GM23338 (cell line): Measurements from ENCODE around the gene AFF3. TPM values are rescaled to one million over a fixed set of nuclear protein-coding genes. Genes with fewer than 3 reads are reported as not detected.

Experiments used
- ATAC-seq: fragments of 200-7000 bp; cut with Tn5 transposase; 3 replicates; pipeline ENCODE4 v1.9.1; 2020
- DNase-seq: peaks from one replicate; pipeline ENCODE4 v3.0.0-alpha.2; 2015; ENCODE audit warnings: low spot score
- H2AFZ ChIP-seq: fragments of 200-600 bp; sonication (generic); 2 replicates; pipeline ENCODE4 v1.8.0; 2016; ENCODE audit warnings: antibody characterized with exemption, mild to moderate bottlenecking, moderate library complexity
- H3F3A ChIP-seq: fragments of 200-600 bp; sonication (generic); replicated peaks from 2 replicates; pipeline ENCODE4 v1.8.0; 2017; ENCODE audit warnings: antibody characterized with exemption, mixed run types, low read depth
- H3K27ac ChIP-seq: fragments of 200-600 bp; sonication (generic); 2 replicates; pipeline ENCODE4 v1.6.1; 2016; ENCODE audit warnings: low read depth
- H3K27me3 ChIP-seq: fragments of 200-600 bp; sonication (generic); 2 replicates; pipeline ENCODE4 v1.8.0; 2016; ENCODE audit warnings: mild to moderate bottlenecking, mixed run types, moderate library complexity; ENCODE audit not compliant: insufficient read depth
- H3K36me3 ChIP-seq: fragments of 200-600 bp; sonication (generic); 2 replicates; pipeline ENCODE4 v1.8.0; 2016; ENCODE audit warnings: mild to moderate bottlenecking; ENCODE audit not compliant: insufficient read depth
- H3K4me1 ChIP-seq: fragments of 200-600 bp; sonication (generic); 2 replicates; pipeline ENCODE4 v1.8.0; 2016; ENCODE audit warnings: mild to moderate bottlenecking, moderate library complexity; ENCODE audit not compliant: insufficient read depth
- H3K4me2 ChIP-seq: fragments of 200-600 bp; sonication (generic); 2 replicates; pipeline ENCODE4 v1.7.1; 2017; ENCODE audit warnings: mixed run types
- H3K4me3 ChIP-seq: fragments of 200-600 bp; sonication (generic); 2 replicates; pipeline ENCODE4 v1.6.1; 2016; ENCODE audit warnings: mixed run types
- H3K79me2 ChIP-seq: fragments of 200-600 bp; sonication (generic); replicated peaks from 2 replicates; pipeline ENCODE4 v1.8.0; 2017; ENCODE audit warnings: mild to moderate bottlenecking; ENCODE audit not compliant: insufficient read depth
- H3K9me2 ChIP-seq: fragments of 200-600 bp; sonication (generic); 2 replicates; pipeline ENCODE4 v1.8.0; 2017; ENCODE audit not compliant: insufficient read depth
- H4K20me1 ChIP-seq: fragments of 200-600 bp; sonication (generic); replicated peaks from 2 replicates; pipeline ENCODE4 v1.8.0; 2017; ENCODE audit warnings: mild to moderate bottlenecking; ENCODE audit not compliant: insufficient read depth
- H3K27ac Mint-ChIP-seq: 2 replicates; pipeline ENCODE4 v1.8.0; 2020; ENCODE audit warnings: inconsistent platforms, mild to moderate bottlenecking, moderate library complexity, mixed read lengths
- H3K27me3 Mint-ChIP-seq: 3 replicates; pipeline ENCODE4 v1.8.0; 2022; ENCODE audit warnings: low read depth, mild to moderate bottlenecking, moderate library complexity, mixed read lengths, inconsistent platforms; ENCODE audit not compliant: insufficient read depth, poor library complexity
- H3K36me3 Mint-ChIP-seq: 3 replicates; pipeline ENCODE4 v1.8.0; 2021; ENCODE audit warnings: low read depth, mild to moderate bottlenecking, inconsistent platforms, moderate library complexity, mixed read lengths
- H3K4me1 Mint-ChIP-seq: 3 replicates; pipeline ENCODE4 v1.8.0; 2020; ENCODE audit warnings: mild to moderate bottlenecking, inconsistent platforms, mixed read lengths
- H3K4me3 Mint-ChIP-seq: 3 replicates; pipeline ENCODE4 v1.8.0; 2021; ENCODE audit warnings: moderate library complexity, mild to moderate bottlenecking, inconsistent platforms, mixed read lengths
- H3K9me3 Mint-ChIP-seq: 3 replicates; pipeline ENCODE4 v1.8.0; 2020; ENCODE audit warnings: moderate library complexity, mild to moderate bottlenecking, inconsistent platforms, mixed read lengths
- EZH2 ChIP-seq: fragments of 200-600 bp; sonication (generic); IDR thresholded peaks from one replicate; pipeline ENCODE4 v1.8.0; 2017; ENCODE audit warnings: antibody characterized with exemption, mild to moderate bottlenecking, low read depth; ENCODE audit not compliant: unreplicated experiment
- EZH2phosphoT487 ChIP-seq: fragments of 200-600 bp; sonication (generic); IDR thresholded peaks from one replicate; pipeline ENCODE4 v1.8.1; 2018; ENCODE audit warnings: antibody characterized with exemption; ENCODE audit not compliant: unreplicated experiment
- ZNF114 ChIP-seq: fragments of 250-450 bp; sonication (Bioruptor Pico); IDR thresholded peaks from 2 replicates; pipeline ENCODE4 v1.5.0; 2020; ENCODE audit warnings: mild to moderate bottlenecking, moderate library complexity
- polyA plus RNA-seq: library from polyadenylated mRNA; unstranded; fragments of >200 nt; fragmentation: Nextera tagmentation; extraction: Ambion mirVana; gene quantifications from 2 replicates; pipeline ENCODE4 v1.2.1, GENCODE V29; 2016
- total RNA-seq: library from RNA; depleted of rRNA; stranded (reverse); fragments of >200 nt; shearing (Covaris generic); gene quantifications from 2 replicates; pipeline ENCODE4 v1.2.3, GENCODE V29; 2014
- TF ChIP-seq, protein P1 (sequence below), 2 experiments: fragments of 200-600 bp in 1 of 2; sonication (generic) in 1 of 2; conservative IDR thresholded peaks; 2 replicates each; pipeline versions ENCODE4 v1.5.1 to v1.6.1; 2016 to 2017; ENCODE audit warnings: antibody characterized with exemption in 2 of 2, low read depth in 2 of 2, mild to moderate bottlenecking in 2 of 2, moderate library complexity in 1 of 2
- TF ChIP-seq, protein P2 (sequence below): IDR thresholded peaks from one replicate; pipeline ENCODE4 v1.6.1; 2018; ENCODE audit warnings: antibody characterized with exemption; ENCODE audit not compliant: unreplicated experiment
- TF ChIP-seq, protein P3 (sequence below): fragments of 250-450 bp; sonication (Bioruptor Pico); IDR thresholded peaks from 2 replicates; pipeline ENCODE4 v1.5.0; 2020; ENCODE audit warnings: mild to moderate bottlenecking, moderate library complexity
- TF ChIP-seq, protein P4 (sequence below): IDR thresholded peaks from 2 replicates; pipeline ENCODE4 v1.6.1; 2016; ENCODE audit warnings: antibody characterized with exemption

AFF3 gene
- total and polyA plus RNA-seq, 2 experiments from 2014 or later, result 0.73 to 1.4 TPM

DNA sequence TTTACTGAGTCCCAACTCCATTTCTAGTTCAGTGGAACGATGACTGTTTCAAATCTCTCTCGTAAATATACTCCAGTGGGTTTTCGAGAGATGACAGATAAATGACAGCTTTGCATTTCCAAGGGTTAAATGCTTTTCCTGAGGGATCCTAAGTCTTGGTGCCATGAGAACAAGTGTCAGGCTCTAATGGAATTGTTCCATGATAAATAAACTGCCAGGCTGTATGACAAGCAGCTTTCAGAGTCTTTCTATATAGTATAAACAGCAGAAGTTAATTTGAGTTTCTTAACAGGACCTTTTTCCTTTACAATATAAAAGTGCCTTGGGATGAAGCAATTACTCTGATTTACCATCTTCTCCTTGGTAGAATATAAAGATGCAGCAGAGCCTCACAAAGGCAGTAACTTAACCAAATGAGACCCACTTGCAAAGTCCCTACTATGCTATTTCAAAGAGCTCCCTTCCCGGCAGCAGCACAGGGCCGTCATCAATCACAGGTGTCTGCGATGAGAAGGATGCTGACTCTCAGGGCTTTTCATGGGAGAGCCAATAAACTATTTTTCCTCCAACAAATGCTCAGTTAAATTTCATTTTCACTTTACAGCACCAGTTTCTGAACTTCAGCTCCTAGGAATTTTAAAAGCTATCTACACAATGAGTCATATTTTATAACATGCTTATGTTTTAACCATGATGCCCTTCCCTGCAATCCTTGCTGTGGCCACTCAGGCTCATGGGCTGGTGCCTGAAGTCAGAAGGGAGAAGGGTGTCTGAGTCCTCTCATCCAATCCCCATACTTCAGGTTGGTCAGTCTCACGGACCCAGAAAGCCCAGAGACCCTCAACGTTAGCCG lies 123.8 kb downstream of the AFF3 start:
- no peak for ATAC-seq
- H3K9me2 ChIP-seq, result no peaks in the 10 kb centered on the region
- H3F3A ChIP-seq, result no peaks in the 10 kb centered on the region
- H3K27me3 ChIP-seq, result no peaks in the 10 kb centered on the region
- no peaks in the 10 kb centered on the region for H3K79me2 ChIP-seq
- no peak overlapping the region for H3K27ac Mint-ChIP-seq
- no peak for DNase-seq
- no peaks in the 10 kb centered on the region for H3K36me3 ChIP-seq
- H3K27me3 Mint-ChIP-seq, result peaks cover 7% of the 10 kb centered on the region
- H2AFZ ChIP-seq, result no peak overlapping the region
- no peak overlapping the region for H3K4me2 ChIP-seq
- H4K20me1 ChIP-seq, result no peaks in the 10 kb centered on the region
- H3K4me1 Mint-ChIP-seq, result peaks cover 5% of the 10 kb centered on the region; the same call in 2 of the 3 replicates
- H3K4me3 Mint-ChIP-seq, result no peak overlapping the region
- TF ChIP-seq, protein P1, sequence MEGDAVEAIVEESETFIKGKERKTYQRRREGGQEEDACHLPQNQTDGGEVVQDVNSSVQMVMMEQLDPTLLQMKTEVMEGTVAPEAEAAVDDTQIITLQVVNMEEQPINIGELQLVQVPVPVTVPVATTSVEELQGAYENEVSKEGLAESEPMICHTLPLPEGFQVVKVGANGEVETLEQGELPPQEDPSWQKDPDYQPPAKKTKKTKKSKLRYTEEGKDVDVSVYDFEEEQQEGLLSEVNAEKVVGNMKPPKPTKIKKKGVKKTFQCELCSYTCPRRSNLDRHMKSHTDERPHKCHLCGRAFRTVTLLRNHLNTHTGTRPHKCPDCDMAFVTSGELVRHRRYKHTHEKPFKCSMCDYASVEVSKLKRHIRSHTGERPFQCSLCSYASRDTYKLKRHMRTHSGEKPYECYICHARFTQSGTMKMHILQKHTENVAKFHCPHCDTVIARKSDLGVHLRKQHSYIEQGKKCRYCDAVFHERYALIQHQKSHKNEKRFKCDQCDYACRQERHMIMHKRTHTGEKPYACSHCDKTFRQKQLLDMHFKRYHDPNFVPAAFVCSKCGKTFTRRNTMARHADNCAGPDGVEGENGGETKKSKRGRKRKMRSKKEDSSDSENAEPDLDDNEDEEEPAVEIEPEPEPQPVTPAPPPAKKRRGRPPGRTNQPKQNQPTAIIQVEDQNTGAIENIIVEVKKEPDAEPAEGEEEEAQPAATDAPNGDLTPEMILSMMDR (conservative IDR thresholded peaks at IDR 0.05; ENCODE audit: low read depth in 2 of 2), result no peak
- TF ChIP-seq ZNF114 (CRISPR knock-in tag) (no peak), EZH2phosphoT487 (no peak), EZH2 (no peak)
- TF ChIP-seq, protein P2, sequence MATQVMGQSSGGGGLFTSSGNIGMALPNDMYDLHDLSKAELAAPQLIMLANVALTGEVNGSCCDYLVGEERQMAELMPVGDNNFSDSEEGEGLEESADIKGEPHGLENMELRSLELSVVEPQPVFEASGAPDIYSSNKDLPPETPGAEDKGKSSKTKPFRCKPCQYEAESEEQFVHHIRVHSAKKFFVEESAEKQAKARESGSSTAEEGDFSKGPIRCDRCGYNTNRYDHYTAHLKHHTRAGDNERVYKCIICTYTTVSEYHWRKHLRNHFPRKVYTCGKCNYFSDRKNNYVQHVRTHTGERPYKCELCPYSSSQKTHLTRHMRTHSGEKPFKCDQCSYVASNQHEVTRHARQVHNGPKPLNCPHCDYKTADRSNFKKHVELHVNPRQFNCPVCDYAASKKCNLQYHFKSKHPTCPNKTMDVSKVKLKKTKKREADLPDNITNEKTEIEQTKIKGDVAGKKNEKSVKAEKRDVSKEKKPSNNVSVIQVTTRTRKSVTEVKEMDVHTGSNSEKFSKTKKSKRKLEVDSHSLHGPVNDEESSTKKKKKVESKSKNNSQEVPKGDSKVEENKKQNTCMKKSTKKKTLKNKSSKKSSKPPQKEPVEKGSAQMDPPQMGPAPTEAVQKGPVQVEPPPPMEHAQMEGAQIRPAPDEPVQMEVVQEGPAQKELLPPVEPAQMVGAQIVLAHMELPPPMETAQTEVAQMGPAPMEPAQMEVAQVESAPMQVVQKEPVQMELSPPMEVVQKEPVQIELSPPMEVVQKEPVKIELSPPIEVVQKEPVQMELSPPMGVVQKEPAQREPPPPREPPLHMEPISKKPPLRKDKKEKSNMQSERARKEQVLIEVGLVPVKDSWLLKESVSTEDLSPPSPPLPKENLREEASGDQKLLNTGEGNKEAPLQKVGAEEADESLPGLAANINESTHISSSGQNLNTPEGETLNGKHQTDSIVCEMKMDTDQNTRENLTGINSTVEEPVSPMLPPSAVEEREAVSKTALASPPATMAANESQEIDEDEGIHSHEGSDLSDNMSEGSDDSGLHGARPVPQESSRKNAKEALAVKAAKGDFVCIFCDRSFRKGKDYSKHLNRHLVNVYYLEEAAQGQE, result no peak
- TF ChIP-seq, protein P3, sequence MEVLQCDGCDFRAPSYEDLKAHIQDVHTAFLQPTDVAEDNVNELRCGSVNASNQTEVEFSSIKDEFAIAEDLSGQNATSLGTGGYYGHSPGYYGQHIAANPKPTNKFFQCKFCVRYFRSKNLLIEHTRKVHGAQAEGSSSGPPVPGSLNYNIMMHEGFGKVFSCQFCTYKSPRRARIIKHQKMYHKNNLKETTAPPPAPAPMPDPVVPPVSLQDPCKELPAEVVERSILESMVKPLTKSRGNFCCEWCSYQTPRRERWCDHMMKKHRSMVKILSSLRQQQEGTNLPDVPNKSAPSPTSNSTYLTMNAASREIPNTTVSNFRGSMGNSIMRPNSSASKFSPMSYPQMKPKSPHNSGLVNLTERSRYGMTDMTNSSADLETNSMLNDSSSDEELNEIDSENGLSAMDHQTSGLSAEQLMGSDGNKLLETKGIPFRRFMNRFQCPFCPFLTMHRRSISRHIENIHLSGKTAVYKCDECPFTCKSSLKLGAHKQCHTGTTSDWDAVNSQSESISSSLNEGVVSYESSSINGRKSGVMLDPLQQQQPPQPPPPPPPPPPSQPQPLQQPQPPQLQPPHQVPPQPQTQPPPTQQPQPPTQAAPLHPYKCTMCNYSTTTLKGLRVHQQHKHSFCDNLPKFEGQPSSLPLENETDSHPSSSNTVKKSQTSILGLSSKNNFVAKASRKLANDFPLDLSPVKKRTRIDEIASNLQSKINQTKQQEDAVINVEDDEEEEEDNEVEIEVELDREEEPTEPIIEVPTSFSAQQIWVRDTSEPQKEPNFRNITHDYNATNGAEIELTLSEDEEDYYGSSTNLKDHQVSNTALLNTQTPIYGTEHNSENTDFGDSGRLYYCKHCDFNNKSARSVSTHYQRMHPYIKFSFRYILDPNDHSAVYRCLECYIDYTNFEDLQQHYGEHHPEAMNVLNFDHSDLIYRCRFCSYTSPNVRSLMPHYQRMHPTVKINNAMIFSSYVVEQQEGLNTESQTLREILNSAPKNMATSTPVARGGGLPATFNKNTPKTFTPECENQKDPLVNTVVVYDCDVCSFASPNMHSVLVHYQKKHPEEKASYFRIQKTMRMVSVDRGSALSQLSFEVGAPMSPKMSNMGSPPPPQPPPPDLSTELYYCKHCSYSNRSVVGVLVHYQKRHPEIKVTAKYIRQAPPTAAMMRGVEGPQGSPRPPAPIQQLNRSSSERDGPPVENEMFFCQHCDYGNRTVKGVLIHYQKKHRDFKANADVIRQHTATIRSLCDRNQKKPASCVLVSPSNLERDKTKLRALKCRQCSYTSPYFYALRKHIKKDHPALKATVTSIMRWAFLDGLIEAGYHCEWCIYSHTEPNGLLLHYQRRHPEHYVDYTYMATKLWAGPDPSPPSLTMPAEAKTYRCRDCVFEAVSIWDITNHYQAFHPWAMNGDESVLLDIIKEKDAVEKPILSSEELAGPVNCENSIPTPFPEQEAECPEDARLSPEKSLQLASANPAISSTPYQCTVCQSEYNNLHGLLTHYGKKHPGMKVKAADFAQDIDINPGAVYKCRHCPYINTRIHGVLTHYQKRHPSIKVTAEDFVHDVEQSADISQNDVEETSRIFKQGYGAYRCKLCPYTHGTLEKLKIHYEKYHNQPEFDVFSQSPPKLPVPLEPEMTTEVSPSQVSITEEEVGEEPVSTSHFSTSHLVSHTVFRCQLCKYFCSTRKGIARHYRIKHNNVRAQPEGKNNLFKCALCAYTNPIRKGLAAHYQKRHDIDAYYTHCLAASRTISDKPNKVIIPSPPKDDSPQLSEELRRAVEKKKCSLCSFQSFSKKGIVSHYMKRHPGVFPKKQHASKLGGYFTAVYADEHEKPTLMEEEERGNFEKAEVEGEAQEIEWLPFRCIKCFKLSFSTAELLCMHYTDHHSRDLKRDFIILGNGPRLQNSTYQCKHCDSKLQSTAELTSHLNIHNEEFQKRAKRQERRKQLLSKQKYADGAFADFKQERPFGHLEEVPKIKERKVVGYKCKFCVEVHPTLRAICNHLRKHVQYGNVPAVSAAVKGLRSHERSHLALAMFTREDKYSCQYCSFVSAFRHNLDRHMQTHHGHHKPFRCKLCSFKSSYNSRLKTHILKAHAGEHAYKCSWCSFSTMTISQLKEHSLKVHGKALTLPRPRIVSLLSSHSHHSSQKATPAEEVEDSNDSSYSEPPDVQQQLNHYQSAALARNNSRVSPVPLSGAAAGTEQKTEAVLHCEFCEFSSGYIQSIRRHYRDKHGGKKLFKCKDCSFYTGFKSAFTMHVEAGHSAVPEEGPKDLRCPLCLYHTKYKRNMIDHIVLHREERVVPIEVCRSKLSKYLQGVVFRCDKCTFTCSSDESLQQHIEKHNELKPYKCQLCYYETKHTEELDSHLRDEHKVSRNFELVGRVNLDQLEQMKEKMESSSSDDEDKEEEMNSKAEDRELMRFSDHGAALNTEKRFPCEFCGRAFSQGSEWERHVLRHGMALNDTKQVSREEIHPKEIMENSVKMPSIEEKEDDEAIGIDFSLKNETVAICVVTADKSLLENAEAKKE (CRISPR knock-in tag), result no peak
- TF ChIP-seq, protein P4, sequence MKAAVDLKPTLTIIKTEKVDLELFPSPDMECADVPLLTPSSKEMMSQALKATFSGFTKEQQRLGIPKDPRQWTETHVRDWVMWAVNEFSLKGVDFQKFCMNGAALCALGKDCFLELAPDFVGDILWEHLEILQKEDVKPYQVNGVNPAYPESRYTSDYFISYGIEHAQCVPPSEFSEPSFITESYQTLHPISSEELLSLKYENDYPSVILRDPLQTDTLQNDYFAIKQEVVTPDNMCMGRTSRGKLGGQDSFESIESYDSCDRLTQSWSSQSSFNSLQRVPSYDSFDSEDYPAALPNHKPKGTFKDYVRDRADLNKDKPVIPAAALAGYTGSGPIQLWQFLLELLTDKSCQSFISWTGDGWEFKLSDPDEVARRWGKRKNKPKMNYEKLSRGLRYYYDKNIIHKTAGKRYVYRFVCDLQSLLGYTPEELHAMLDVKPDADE, result no peak
- H3K36me3 Mint-ChIP-seq, result no peaks in the 10 kb centered on the region
- no peak overlapping the region for H3K4me3 ChIP-seq
- H3K4me1 ChIP-seq, result no peaks in the 10 kb centered on the region
- no peaks in the 10 kb centered on the region for H3K9me3 Mint-ChIP-seq
- H3K27ac ChIP-seq, result no peak overlapping the region
